A673 (cell line): Measurements from ENCODE around the gene INAVA.

Experiments
- EZH2 ChIP-seq: fragments of 200-600 bp; sonication (generic); IDR thresholded peaks from 2 replicates; pipeline ENCODE4 v1.6.1; 2017; ENCODE audit warnings: borderline replicate concordance, low read depth, mild to moderate bottlenecking, mixed read lengths, antibody characterized with exemption, low read length; ENCODE audit not compliant: poor library complexity, severe bottlenecking
- TF ChIP-seq, protein P1 (sequence below): fragments of 300-800, 200-600 bp; sonication (generic); conservative IDR thresholded peaks from 2 replicates; pipeline ENCODE4 v1.5.1; 2017; ENCODE audit warnings: low read depth, mild to moderate bottlenecking, antibody characterized with exemption, low read length, moderate library complexity, mixed read lengths

DNA sequence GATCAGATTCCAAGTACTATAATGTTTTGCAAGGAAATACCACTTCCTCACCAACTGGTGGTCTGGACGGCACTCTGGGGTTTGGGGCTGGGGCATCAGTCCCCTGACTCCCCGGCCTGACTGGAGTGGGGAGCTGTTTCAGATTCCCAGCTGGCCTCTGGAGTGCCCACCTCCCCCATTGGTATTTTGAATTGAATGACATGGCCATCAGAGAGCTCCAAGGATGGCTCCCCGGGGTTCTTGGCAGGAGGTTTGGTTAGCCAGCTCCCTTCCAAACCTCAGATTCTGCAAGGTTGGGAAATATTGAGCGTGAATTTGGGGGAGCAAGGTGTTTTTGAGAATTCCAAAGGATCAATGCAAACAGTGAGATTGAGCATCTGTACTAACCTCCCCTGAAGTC, 2.2 kb upstream of the INAVA start:
- no peak for TF ChIP-seq EZH2
- TF ChIP-seq, protein P1, sequence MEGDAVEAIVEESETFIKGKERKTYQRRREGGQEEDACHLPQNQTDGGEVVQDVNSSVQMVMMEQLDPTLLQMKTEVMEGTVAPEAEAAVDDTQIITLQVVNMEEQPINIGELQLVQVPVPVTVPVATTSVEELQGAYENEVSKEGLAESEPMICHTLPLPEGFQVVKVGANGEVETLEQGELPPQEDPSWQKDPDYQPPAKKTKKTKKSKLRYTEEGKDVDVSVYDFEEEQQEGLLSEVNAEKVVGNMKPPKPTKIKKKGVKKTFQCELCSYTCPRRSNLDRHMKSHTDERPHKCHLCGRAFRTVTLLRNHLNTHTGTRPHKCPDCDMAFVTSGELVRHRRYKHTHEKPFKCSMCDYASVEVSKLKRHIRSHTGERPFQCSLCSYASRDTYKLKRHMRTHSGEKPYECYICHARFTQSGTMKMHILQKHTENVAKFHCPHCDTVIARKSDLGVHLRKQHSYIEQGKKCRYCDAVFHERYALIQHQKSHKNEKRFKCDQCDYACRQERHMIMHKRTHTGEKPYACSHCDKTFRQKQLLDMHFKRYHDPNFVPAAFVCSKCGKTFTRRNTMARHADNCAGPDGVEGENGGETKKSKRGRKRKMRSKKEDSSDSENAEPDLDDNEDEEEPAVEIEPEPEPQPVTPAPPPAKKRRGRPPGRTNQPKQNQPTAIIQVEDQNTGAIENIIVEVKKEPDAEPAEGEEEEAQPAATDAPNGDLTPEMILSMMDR = no peak
